ENCODE measurements around the gene SLX4.

The SLX4 gene

GRCh38 chr16:3553138-3553923, 58.1 kb downstream of the SLX4 start:
- no peaks in the 10 kb centered on the region for H3K36me3 Mint-ChIP-seq (ENCODE audit: low read depth)
- no peak overlapping the region for H3K4me3 Mint-ChIP-seq
- TF ChIP-seq CTCF (IDR thresholded peaks at IDR 0.05; ENCODE audit: unreplicated experiment in 3 of 3), result no peak
- H3K27ac Mint-ChIP-seq, result no peak overlapping the region
- H3K4me1 Mint-ChIP-seq, result no peaks in the 10 kb centered on the region
- H3K27me3 Mint-ChIP-seq (ENCODE audit: low read depth), result peaks cover 3% of the 10 kb centered on the region
- H3K9me3 Mint-ChIP-seq, result no peaks in the 10 kb centered on the region

- Mint-ChIP-seq H3K36me3 (ENCODE audit: low read depth) (no peaks in the 10 kb centered on the region), H3K9me3 (no peaks in the 10 kb centered on the region), H3K27ac (no peak overlapping the region), H3K27me3 (ENCODE audit: low read depth) (no peaks in the 10 kb centered on the region), H3K4me3 (no peak overlapping the region), H3K4me1 (no peaks in the 10 kb centered on the region)
- TF ChIP-seq CTCF (IDR thresholded peaks at IDR 0.05; ENCODE audit: unreplicated experiment in 3 of 3), result no peak
Measured at GRCh38 chr16:3550851-3551847, 60.3 kb downstream of the SLX4 start.

GRCh38 chr16:3549906-3550305, 61.5 kb downstream of the SLX4 start:
- H3K27me3 Mint-ChIP-seq (ENCODE audit: low read depth), result no peaks in the 10 kb centered on the region
- H3K27ac Mint-ChIP-seq, result no peak overlapping the region
- no peak for TF ChIP-seq CTCF (IDR thresholded peaks at IDR 0.05; ENCODE audit: unreplicated experiment in 3 of 3)
- H3K4me3 Mint-ChIP-seq, result no peak overlapping the region
- H3K36me3 Mint-ChIP-seq (ENCODE audit: low read depth), result no peaks in the 10 kb centered on the region
- no peaks in the 10 kb centered on the region for H3K4me1 Mint-ChIP-seq
- no peaks in the 10 kb centered on the region for H3K9me3 Mint-ChIP-seq

- no peak for TF ChIP-seq CTCF (IDR thresholded peaks at IDR 0.05; ENCODE audit: unreplicated experiment in 3 of 3)
- no peak overlapping the region for H3K27ac Mint-ChIP-seq
- H3K4me1 Mint-ChIP-seq, result no peaks in the 10 kb centered on the region
- no peaks in the 10 kb centered on the region for H3K36me3 Mint-ChIP-seq (ENCODE audit: low read depth)
- H3K27me3 Mint-ChIP-seq (ENCODE audit: low read depth), result no peaks in the 10 kb centered on the region
- H3K9me3 Mint-ChIP-seq, result no peaks in the 10 kb centered on the region
- no peak overlapping the region for H3K4me3 Mint-ChIP-seq
Measured at GRCh38 chr16:3548859-3549258, 62.5 kb downstream of the SLX4 start.

- H3K4me1 Mint-ChIP-seq, result no peaks in the 10 kb centered on the region
- no peaks in the 10 kb centered on the region for H3K9me3 Mint-ChIP-seq
- H3K4me3 Mint-ChIP-seq, result no peak overlapping the region
- no peaks in the 10 kb centered on the region for H3K36me3 Mint-ChIP-seq (ENCODE audit: low read depth)
- H3K27ac Mint-ChIP-seq, result no peak overlapping the region
- no peak for TF ChIP-seq CTCF (IDR thresholded peaks at IDR 0.05; ENCODE audit: unreplicated experiment in 3 of 3)
- H3K27me3 Mint-ChIP-seq (ENCODE audit: low read depth), result no peaks in the 10 kb centered on the region
Measured at GRCh38 chr16:3548445-3548844, 63.0 kb downstream of the SLX4 start.

Measured in nephron (organoid).